Forelimb muscle (tissue), 1 donor: Measurements from ENCODE around the gene YPEL3. TPM values are rescaled to one million over a fixed set of nuclear protein-coding genes. Genes with fewer than 3 reads are reported as not detected.
A peak's percentile ranks its signal among the peaks of the same experiment; 100 is the strongest.
"Not testable (repeated sequence)": the region's sequence is repeated elsewhere in the genome, so short reads cannot be mapped to it uniquely, and the experiment has no call there.

ENCODE experiments used
- DNase-seq: peaks from one replicate; pipeline ENCODE4 v3.0.0-alpha.2; 2013; ENCODE audit warnings: low read depth
- polyA plus RNA-seq: library from polyadenylated mRNA; unstranded; fragments of 120-200 nt; gene quantifications from one replicate; pipeline ENCODE4 v1.2.1, GENCODE V29; 2013; ENCODE audit not compliant: insufficient read length

YPEL3 gene
- 29.3 TPM for polyA plus RNA-seq

- peak; percentile 68 for DNase-seq
These were observed at the start of gene YPEL3 for GRCh38 chr16:30096105-30096861. TSS of gene YPEL3 (minus strand) at chr16:30096213. CDS start at chr16:30095482, 731 bp downstream.

DNA sequence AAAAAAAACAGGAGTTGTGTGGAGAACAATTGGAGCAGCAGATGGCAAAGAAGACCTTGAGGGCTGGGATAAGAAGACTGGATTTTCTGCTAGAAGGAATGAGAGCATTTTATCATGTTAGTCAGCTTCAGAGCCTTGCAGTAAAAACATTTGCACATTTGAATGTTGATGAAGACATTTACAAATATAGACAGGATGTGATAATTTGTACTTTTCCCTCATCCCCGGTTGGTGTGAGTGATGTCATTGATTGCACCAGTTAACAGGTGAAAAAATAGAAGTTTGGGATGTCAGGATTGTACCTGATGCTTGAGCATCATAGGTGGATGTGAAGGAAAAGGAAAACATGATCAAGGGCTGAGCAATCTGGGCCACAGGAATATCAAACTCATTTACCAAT, 49.6 kb upstream of the YPEL3 start:
- DNase-seq = no peak

GRCh38 chr16:30144917-30145316, 48.9 kb upstream of the YPEL3 start:
- DNase-seq = no peak

DNA sequence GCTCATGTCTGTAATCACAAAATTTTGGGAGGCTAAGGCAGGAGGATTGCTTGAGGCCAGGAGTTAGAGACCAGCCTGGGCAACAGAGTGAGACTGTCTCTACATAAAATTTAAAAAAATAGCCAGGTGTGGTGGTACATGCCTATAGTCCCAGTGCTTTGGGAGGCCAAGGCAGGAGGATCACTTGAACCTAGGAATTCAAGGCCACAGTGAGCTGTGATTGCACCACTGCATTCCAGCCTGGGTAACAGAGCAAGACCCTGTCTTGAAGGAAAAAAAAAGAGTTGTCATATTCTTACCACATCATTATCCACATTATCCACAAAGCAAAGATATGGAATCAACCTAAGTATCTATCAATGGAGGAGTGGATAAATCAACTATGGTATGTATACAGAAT, 48.0 kb upstream of the YPEL3 start:
- no peak for DNase-seq

DNA sequence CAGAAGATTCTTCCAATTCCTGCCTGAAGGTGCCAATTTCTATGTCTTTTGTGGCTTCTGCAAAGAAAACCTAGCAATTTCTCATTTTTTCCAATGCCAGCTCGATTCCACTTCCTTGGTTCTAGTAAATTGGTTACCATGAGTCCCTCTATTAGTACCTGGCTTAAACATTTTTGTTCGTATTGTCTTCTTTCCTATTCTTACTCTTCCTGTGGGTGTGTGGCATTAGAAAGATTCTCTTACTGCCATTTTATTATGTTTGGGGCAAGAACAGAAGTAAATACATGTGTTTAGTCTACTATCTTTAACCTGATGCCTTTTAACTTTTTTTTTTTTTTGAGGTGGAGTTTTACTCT, 47.3 kb upstream of the YPEL3 start:
- no peak for DNase-seq

- no peak for DNase-seq
These were observed 46.8 kb upstream of the YPEL3 start for GRCh38 chr16:30142672-30143346.

DNA sequence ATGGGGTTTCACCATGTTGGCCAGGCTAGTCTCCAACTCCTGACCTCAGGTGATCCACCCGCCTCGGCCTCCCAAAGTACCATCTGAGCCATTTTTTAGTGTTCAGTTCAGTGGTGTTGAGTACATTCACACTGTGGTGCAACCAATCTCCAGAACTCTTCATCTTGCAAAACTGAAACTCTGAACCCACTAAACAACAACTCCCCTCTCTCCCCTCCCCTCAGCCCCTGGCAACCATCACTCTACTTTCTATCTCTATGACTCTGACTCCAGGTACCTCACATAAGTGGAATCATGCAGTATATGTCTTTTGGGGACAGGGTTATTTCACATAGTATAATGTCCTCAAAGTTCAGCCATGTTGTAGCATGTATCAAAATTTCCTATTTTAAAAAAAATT, 45.7 kb upstream of the YPEL3 start:
- no peak for DNase-seq

DNA sequence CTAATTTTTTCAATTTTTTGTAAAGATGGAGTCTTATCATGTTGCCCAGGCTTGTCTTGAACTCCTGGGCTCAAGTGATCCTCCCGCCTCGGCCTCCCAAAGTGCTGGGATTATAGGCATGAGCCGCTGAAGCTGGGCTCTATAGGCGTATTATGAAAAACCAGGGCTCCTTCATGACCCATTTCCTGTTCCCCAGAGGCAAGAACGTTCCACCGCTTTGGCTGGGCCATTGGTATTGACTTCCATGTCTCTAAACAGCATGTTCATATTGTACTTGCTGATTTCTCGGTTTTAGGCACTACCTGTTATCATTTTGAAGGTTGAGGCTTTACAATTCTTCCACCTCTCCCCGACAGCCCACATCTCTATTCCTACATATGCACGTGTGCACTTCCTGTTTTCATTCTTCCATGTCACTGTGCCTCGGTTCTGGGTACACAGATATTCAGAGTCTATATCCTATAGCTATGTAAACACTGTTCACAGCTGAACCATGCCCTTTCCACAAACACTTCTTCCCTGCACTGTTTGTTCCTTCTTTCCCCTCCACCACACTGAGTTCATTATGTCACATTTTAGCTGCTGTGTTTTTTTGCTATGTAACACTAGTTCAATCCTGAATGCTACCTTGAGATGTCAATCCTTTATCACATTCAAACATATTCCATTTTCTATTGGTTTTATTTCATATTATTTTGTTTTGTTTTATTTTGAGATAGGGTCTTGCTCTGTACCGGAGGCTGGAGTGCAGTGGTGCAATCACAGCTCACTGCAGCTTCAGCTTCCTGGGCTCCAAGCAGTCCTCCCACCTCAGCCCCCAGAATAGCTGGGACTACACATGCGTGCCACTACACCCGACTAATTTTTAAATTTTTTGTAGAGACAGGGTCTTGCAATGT, 43.8 kb upstream of the YPEL3 start:
- no peak for DNase-seq

- no peak for DNase-seq
These were observed 41.9 kb upstream of the YPEL3 start for GRCh38 chr16:30137897-30138296.

DNA sequence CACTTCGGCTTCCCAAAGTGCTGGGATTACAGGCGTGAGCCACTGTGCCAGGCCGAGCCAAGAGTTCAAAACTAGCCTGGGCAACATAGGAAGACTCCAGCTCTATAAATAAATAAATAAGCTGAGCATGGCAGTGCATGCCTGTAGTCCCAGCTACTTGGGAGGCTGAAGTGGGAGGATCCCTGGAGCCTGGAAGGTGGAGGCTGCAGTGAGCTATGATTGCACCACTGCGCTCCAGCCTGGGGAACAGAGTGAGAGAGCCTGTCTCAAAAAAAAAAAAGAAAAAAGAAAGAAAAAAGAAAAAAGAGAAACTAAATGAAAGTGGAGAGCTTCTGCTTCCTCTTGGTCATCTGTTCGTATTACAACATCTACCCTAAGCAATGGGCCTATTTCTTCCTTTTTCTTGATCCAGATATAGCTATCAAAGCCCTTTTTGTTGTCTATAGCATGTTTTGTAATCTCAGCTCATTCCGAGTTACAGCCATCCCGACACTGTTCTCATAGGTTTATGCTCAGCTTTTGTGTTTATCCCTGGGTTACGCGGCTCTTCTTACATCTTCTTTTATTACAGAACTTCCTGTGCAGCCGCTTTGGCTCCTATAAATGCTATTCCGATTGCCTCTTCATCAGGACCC, 41.1 kb upstream of the YPEL3 start:
- DNase-seq = no peak

- DNase-seq = no peak
These were observed 36.6 kb upstream of the YPEL3 start for GRCh38 chr16:30132591-30132990.

GRCh38 chr16:30131869-30132475, 36.0 kb upstream of the YPEL3 start:
- no peak for DNase-seq

- no peak for DNase-seq
These were observed 32.0 kb upstream of the YPEL3 start for GRCh38 chr16:30127993-30128392.

GRCh38 chr16:30125690-30126089, 29.7 kb upstream of the YPEL3 start:
- not testable (repeated sequence) for DNase-seq

- no peak for DNase-seq
These were observed 29.0 kb upstream of the YPEL3 start for GRCh38 chr16:30124985-30125379.

DNA sequence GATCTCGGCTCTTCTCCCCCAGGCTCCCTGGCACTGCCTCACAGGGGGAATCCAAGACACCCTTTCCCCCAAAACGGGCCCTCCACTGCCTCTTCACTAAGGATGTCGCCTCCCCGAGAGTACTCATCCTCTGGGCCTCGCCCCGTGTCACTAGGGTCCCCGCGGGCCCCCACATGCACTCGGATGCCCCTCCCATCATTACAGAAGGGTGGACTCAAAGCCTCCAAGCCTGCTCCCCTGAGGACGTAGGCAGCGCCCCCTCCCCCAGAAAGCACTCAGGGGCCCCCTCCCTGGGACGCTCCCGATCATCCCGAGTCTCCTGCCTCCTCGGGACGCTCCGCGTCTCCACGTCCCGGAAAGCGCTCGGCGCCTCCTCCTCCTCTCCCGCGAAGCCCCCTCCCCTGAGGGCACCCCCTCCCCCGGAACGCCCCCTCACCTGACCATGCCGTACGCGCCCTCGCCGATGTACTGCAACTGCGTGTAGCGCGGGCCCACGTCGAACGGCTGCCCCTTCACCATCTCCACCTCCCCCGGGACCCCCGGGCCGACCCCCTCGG, 26.7 kb upstream of the YPEL3 start:
- no peak for DNase-seq

DNA sequence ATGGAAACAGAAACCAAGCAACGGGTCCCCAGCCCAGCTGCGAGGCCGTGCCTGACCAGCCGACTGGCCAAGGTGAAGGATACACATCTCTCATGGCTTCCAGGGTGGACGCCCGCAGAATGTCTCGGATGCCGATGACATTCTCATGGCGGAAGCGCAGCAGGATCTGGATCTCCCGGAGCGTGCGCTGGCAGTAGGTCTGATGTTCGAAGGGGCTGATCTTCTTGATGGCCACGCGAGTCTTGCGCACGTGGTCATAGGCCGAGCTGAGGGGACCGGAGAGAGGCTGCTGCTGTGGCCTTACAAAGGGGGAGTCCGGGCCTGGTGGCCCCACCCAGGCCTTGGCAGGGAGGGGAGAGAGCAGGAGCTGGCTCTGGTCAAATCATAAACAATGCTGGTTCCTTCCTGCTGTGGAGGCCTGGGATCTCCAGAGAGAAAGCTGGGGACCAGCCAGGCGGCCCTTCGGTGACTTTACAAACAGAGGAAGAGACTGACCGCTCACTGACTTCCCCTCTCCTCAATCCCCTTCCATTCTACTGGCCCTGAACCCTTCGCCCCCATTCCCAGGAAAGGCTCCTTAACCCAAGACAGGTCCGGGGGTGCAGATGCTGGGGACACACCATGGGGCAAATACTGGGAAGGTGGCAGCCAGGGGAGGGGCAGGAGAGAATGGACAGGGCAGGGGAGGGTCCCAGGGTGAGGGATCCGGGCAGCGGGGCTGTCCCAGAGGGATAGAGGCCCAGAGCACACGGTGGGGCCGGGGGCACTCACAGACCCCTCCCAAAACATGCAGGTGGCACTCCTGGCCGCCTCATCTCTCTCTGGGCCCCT, 25.9 kb upstream of the YPEL3 start:
- DNase-seq = no peak

DNA sequence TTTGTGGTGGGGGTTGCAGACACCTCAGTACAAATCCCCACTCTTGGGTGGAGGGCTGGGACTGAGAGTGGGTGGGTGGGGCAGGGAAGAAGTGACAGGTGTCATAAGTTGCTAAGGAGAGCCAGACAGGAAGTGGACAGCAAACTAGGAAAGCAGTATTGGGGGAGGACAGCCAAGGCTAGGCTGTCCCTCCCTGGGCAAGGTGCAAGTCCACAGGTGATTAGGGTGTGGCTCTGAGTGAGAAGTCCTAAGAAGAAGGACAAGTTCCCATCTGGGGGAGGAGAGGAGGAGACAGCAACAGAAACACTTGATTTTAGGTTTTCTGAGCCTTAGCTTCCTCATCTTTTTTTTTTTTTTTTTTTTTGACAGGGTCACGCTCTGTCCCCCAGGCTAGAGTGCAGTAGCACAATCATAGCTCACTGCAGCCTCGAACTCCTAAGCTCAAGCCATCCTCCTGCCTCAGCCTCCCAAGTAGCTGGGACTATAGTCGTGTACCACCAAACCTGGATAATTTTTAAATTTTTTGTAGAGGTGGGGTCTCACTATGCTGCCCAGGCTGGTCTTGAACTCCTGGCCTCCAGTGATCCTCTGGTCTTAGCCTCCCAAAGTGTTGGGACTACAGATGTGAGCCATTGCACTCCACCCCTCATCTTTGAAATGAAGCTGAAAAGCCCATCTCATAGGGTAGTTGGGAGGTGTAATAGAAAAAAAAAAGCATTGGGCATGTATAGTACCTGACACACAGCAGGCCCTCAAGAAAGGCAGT, 24.5 kb upstream of the YPEL3 start:
- no peak for DNase-seq

GRCh38 chr16:30119428-30119827, 23.4 kb upstream of the YPEL3 start:
- no peak for DNase-seq

- DNase-seq = no peak
These were observed 21.8 kb upstream of the YPEL3 start for GRCh38 chr16:30117768-30118167.
